ENCODE results near the gene CDH23.

Gene CDH23

GRCh38 chr10:71513540-71513853 lies 116.8 kb downstream of the CDH23 start:
- H3K4me3 ChIP-seq (ENCODE audit: low read depth, low read length): no peak overlapping the region
- TF ChIP-seq CTCF (conservative IDR thresholded peaks at IDR 0.05; ENCODE audit: low read depth, low read length): no peak
- DNase-seq (ENCODE audit: low read depth): no peak

GRCh38 chr10:71513936-71514335 lies 117.2 kb downstream of the CDH23 start:
- TF ChIP-seq CTCF (conservative IDR thresholded peaks at IDR 0.05; ENCODE audit: low read depth, low read length): no peak
- DNase-seq (ENCODE audit: low read depth): no peak
- no peak overlapping the region for H3K4me3 ChIP-seq (ENCODE audit: low read depth, low read length)

- no peak overlapping the region for H3K4me3 ChIP-seq (ENCODE audit: low read depth, low read length)
- no peak for DNase-seq (ENCODE audit: low read depth)
- TF ChIP-seq CTCF (conservative IDR thresholded peaks at IDR 0.05; ENCODE audit: low read depth, low read length): no peak
Measured at GRCh38 chr10:71515531-71516172, 118.9 kb downstream of the CDH23 start.

GRCh38 chr10:71516890-71517289 lies 120.2 kb downstream of the CDH23 start:
- no peak overlapping the region for H3K4me3 ChIP-seq (ENCODE audit: low read depth, low read length)
- no peak for TF ChIP-seq CTCF (conservative IDR thresholded peaks at IDR 0.05; ENCODE audit: low read depth, low read length)
- DNase-seq (ENCODE audit: low read depth): no peak

DNA sequence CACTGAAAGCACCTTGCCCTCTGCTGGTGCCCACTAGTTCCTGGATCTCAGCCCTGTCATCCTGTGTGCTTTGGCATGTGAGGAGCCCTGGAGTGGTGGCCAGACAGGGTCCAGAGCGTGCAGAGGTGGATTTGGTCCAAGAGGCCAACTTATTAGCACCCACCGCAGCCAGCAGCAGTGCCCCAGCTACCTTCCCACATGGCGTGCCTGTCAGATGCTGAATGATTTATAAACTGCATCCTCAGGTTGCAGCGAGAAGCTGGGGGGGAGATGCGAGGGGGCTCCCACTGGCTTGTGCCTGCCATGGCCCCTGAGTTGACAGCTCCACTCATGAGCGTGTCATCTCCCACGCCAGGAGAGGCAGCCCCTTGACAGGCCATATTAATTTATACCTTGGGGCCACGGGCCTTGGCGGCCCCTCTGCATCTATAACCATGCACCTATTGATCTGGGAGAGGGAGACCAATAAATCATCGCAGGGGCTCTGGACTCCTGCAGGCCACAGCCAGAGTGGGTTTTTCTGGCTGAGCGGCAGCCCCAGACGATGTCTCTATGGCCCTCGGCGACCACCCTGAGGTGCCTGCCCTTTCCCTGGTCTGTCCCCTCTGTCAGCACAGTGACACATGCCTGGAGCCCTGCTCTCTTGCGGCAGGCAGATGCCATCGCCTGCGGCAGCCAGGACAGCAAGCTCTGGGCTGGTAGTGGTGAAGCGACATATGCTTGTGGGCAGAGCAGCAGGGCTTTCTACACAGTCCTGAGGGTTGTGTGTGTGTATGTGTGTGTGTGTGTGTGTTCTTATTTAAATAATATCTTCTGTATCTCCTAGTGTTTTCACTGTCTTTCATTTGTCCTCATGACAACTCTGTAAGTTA lies 120.8 kb downstream of the CDH23 start:
- H3K4me3 ChIP-seq (ENCODE audit: low read depth, low read length): no peak overlapping the region
- TF ChIP-seq CTCF (conservative IDR thresholded peaks at IDR 0.05; ENCODE audit: low read depth, low read length): no peak
- DNase-seq (ENCODE audit: low read depth): no peak

DNA sequence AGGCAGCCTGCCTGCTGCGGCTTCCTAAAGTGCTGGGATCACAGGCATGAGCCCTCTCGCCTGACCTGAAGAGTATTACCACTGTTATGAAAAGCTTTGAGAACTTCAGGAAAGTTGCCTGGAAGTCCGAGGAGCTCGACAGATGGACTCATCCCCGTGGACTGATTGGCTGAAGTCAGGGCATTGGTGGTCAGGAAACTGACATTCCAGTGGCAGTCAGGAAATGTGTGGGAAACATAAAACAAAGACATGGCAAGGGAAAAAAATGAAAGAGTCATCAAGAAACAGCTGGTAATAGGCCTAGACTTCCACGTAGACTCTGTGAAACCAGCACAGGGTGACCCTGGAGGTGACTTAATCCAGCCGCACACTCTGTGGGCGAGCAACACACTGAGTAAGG lies 123.3 kb downstream of the CDH23 start:
- no peak overlapping the region for H3K4me3 ChIP-seq (ENCODE audit: low read depth, low read length)
- no peak for TF ChIP-seq CTCF (conservative IDR thresholded peaks at IDR 0.05; ENCODE audit: low read depth, low read length)
- DNase-seq (ENCODE audit: low read depth): peak; percentile 49

All from choroid plexus epithelial cell (primary cell).